B cell (primary cell): Measurements from ENCODE around the gene DDB1.

Source experiments
- EZH2 ChIP-seq: IDR thresholded peaks from 2 replicates; pipeline ENCODE4 v1.6.1; 2012; ENCODE audit warnings: borderline replicate concordance, low read depth, mild to moderate bottlenecking, moderate library complexity, low read length; ENCODE audit not compliant: insufficient read depth, poor library complexity, severe bottlenecking
- TF ChIP-seq, protein P1 (sequence below): fragments of 200-600 bp; IDR thresholded peaks from one replicate; pipeline ENCODE4 v1.8.0; 2022; ENCODE audit warnings: antibody characterized with exemption, mild to moderate bottlenecking

DNA sequence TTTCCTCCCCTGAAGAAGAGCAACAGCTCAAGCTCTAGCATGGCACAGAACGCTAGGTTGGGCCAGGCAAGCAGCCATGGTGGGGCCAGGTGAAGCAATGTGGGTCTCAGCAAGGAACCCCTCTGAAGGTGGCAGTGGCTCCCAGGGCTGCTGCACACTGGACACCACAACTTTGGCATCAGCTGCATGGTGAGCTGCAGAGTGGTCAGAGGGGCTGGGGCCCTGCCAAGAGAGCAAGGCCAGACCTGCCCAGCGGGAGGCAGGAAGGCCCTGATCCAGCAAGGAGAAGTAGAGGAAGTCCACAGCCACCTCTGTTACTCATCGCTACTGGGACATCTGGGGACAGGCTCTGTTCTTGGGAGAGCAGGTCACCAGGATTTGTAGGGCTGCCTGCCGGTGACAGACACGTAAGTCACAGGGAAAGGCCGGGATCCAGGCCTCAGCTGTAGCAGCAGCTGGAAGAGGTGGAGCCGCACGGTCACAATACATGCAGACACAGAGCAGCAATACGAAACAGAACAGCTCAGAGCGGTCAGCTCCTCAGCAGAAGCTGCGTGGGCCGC, 16.4 kb upstream of the DDB1 start:
- TF ChIP-seq, protein P1, sequence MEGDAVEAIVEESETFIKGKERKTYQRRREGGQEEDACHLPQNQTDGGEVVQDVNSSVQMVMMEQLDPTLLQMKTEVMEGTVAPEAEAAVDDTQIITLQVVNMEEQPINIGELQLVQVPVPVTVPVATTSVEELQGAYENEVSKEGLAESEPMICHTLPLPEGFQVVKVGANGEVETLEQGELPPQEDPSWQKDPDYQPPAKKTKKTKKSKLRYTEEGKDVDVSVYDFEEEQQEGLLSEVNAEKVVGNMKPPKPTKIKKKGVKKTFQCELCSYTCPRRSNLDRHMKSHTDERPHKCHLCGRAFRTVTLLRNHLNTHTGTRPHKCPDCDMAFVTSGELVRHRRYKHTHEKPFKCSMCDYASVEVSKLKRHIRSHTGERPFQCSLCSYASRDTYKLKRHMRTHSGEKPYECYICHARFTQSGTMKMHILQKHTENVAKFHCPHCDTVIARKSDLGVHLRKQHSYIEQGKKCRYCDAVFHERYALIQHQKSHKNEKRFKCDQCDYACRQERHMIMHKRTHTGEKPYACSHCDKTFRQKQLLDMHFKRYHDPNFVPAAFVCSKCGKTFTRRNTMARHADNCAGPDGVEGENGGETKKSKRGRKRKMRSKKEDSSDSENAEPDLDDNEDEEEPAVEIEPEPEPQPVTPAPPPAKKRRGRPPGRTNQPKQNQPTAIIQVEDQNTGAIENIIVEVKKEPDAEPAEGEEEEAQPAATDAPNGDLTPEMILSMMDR, result no peak
- no peak for TF ChIP-seq EZH2
